Amygdala (tissue), 56 donors: ENCODE results near the gene PNPLA6.

Source experiments
- DNase-seq, 56 donors: peaks; one replicate each; lab custom pipeline; 2025; lab: John Stamatoyannopoulos, UW

Gene PNPLA6

DNA sequence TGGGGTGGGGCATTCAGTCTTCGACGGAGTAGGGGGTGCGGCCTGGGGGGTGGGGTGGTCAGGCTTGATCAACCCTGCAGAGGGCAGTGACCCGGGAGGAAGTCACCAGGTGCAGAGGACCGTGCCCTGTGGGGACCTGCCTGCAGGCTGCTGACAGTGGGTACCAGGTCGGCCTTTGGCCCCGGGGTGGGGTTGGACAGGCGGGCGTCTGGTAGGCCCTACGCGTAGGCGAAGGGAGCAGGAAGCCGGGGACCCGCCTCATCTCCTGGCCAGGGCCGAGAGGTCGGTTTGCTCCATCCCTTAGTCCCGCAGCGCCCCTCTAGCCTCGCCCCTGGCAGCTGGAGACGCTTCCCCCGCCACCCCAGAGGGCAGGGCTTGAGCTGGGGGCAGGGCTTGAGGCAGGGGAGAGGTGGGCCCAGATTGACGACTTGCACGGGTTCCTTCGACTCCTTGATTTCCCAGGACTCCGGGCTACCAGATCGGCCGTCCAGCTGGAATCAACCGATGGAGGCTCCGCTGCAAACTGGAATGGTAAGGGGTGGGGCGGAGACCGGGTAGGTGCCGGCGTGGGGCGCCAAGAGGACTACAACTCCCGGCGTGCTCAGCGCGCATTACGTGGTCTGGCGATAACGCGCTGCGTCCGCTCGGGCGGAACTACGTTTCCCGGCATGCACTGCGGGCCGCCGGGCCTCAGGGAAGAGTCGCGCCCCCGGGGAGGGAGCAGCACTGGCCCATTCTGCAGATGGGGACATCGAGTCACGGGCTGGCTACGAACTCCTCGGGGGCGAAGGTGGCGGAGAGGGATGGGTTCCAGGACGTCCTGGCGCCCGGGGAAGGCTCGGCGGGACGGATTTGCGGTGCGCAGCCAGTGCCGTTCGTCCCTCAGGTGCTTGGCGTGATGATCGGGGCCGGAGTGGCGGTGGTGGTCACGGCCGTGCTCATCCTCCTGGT is at the start of gene PNPLA6:
PNPLA6 (plus strand) TSS at position 671 of the 951 bp plus-strand sequence; CDS start at position 743, 72 bp downstream.
- DNase-seq, result peak; percentile 74 to 97 (median 90)

DNA sequence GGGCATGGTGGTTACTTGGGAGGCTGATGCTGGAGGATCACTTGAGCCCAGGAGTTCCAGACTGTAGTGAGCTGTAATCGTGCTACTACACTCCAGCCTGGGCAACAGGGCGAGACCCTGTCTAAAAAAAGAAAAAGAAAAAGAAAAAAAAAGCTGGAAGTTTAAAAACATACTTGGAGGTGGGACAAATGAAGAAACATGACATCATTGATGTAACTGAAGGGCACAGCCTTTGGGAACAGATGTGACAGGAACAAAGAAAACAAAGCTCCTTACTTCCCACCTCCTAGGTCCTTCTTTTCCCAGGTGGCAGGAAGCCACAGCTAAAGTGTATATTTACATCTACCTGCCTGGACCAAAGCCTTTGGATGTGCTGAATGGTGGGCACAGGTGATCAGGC is 48.6 kb upstream of the PNPLA6 start:
- DNase-seq, result no peak

DNA sequence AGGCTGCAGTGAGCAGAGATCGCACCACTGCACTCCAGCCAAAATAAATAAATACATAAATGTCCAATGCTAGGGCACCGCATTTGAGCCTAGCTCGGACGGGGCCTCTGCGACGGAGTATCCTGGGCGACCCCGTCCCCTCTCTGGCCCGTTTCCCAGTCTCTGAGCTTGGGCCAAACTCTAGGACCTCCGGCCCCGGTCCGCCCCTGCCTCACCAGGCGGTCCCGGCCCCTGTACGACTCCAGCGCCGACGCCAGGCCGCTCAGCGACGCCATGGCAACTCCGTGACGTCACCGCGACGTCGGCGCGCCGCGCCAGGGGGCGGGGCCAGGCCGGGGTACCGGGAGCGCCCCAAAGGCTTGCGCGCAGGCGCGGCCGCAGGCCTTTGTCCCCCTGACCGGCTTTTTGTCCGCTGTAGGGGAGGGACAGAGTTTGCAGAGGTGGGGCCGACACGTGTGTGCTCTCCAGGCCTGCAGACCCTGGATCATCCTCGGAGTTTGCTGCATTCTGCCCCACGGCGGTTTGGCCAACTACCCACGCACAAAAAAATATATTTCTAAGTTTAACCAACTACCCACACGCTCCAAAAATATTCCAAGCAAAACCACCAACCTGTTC is 46.7 kb upstream of the PNPLA6 start, which contains the start of gene PEX11G:
PEX11G (minus strand) TSS at position 300 of the 618 bp plus-strand sequence; CDS start at position 275, 25 bp downstream.
- DNase-seq, result peak; percentile 24 to 94 (median 79)

DNA sequence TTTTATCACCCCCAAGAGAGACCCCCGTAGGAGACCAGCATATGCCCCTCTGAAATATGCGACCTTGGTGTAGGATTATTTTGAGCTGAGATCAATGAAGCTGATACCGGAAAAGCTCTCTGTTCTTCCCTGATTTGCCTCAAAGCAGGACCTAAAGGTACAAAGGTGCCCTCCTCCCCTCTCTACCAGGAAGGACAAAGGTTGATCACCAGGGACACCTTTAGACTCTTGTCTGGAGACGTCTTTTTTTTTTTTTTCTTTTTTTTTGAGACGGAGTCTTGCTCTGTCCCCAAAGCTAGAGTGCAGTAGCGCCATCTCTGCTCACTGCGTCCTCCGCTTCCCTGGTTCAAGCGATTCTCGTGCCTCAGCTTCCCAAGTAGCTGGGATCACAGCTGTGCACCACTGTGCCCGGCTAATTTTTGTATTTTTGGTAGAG is 45.9 kb upstream of the PNPLA6 start:
- no peak for DNase-seq

DNA sequence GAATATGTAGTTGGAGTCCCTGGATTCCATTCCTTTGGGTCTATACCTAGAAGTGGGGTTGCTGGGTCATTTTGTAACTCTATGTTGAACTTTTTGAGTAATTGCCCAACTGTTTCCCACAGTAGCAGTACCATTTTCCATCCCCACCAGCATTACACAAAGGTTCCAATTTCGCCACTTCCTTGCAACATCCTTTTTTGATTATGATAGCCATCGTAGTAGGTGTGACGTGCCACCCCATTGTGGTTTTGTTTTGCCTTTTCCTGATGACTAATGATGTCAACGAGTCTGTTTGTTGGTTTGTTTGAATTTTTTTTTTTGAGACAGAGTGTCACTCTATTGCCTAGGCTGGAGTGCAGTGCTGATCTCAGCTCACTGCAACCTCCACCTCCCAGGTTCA is 43.4 kb upstream of the PNPLA6 start:
- DNase-seq, result no peak

DNA sequence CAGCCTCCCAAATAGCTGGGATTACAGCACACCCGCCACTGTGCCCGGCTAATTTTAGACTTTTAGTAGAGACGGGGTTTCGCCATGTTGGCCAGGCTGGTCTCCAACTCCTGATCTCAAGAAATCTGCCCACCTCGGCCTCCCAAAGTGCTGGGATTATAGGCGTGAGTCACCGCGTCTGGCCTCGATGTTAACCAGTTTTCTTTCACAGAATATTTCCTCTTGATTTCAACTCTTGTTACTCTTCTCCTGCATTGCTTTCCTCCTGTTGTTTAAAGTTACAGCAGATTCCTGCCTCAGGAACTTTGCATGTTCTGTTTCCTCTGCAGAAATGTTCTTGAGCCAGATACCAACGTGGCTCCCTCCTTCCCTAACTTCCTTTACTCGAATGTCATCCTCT is 43.0 kb upstream of the PNPLA6 start:
- no peak for DNase-seq

DNA sequence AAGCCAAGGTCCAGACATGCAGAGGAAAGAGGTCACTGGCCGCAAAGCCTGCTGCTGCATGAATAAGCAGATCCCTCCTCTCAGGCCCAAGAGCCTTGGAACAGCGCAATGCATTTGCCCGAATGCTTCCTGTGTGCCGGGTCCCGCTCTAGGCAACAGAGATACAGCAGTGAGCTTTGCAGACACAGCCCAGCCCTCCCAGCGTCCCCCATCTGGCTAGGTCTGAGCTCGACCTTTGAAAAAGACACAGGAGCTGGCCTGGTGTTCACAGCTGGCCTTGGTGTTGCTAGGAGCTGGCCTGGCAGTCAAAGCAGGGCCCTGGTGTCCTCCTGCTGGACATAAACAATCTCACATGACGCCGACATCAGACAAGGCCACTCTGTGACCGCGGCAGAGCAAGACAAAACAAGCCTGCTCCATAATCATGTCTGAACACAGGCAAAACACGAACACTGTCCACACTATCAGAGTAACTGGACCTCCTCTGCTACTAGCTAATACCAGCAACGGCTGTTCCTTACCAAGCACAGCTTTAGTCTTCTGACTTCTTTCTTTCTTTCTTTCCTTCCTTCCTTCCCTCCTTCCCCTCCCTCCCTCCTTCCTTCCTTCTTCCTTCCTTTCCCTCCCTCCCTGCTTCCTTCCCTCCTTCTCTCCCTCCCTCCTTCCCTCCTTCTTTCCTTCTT is 41.0 kb upstream of the PNPLA6 start:
- peak in 55 of 56 donors; percentile 23 to 94 (median 76) for DNase-seq

DNA sequence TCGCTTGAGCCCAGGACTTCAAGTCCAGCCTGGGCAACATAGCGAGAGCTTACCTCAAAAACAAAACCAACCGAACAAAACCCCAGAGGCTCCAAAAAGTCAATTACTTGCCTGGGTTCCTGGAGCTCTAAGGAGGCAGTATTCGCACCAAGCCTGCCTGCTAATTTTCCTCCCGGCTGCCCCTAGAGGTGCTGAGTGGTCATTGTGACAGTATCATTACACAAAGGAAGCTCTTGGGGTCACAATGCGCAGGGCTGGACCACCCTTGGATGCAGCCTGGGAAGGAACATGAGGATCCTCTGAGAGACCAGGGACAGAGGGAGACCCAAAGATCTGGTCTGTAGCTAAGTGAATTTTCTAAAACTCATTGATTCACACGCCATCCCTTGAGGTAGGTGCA is 38.2 kb upstream of the PNPLA6 start:
- peak in 5 of 56 donors; percentile 21 to 37 (median 23) for DNase-seq

DNA sequence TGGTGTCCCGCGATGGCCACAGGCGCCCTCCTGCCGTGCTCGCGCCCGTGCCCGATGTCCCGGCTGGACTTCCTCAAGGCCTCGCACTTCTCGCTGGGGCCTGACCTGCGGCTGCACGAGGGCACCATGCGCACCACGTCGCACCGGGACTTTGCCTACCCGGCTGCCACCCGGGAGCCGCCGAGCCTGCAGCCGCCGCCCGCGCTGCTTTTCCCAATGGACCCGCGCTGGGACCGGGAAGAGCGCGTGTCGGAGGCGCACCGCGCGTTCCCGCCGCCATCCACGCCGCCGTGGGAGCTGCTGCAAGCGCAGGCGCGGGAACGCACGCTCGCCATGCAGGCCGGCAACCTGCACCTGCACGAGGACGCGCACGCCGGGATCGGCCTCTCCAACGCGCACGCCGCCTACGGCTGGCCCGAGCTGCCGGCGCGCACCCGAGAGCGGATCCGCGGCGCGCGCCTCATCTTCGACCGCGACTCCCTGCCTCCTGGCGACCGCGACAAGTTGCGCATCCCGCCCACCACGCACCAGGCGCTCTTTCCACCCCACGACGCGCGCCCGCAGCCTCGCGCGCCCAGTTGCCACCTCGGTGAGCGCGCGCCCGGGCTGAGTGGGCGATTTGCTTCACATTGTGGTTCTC is 34.6 kb upstream of the PNPLA6 start:
- peak in 53 of 56 donors; percentile 17 to 90 (median 66) for DNase-seq

DNA sequence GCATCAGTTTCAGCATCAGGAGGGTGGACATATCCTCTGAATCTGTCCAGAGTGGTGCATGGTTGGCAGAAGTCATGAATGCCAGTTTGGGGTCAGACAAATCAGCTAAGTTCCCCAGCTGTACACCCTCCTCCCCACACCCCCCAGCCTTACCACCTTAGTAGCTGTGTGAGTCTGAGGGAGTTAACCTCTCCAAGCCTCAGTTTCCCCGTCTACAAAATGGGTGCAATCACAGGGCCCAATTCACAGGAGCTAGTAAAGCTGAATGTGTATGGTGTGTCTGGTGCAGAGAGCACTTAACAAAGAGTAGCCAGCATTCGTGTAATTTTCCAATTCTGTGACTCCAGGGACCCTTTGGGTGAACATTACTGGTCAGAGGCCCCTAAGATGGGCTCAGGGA is 33.0 kb upstream of the PNPLA6 start:
- no peak for DNase-seq

DNA sequence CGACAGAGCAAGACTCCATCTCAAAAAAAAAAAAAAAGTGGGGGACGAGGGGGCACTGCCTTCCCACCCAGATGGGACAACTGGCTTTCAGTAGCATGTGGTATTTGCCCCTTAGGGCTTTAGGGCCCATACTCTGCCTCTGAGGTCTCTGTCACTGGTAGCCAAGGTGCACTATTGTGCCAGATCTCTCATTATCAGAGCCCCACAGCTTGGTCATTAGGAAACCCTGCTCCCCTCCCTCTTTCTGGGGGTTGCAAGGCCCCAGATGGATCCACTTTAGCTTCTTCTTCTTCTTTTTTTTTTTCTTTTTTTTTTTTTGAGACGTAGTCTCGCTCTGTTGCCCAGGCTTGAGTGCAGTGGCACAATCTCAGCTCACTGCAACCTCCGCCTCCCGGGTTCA is 30.8 kb upstream of the PNPLA6 start:
- no peak for DNase-seq

DNA sequence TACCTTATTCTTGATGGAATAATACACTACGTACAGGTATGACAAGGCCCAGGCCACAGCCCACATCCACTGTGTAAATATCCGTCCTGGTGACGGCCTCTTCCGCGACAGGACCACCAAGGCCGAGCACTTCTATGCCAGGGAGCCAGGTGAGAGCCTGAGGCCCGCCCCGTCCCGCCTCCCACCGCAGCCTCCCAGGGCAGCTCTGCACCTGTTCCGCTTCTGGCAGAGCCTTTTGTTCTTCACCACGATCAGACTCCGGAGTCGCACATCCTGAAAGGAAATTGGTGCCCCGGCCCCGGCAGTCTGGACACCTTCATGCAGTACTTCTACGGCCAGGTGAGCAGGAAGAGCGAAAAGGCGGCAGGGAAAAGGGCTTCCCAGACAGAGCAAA is 30.2 kb upstream of the PNPLA6 start:
- DNase-seq, result no peak

DNA sequence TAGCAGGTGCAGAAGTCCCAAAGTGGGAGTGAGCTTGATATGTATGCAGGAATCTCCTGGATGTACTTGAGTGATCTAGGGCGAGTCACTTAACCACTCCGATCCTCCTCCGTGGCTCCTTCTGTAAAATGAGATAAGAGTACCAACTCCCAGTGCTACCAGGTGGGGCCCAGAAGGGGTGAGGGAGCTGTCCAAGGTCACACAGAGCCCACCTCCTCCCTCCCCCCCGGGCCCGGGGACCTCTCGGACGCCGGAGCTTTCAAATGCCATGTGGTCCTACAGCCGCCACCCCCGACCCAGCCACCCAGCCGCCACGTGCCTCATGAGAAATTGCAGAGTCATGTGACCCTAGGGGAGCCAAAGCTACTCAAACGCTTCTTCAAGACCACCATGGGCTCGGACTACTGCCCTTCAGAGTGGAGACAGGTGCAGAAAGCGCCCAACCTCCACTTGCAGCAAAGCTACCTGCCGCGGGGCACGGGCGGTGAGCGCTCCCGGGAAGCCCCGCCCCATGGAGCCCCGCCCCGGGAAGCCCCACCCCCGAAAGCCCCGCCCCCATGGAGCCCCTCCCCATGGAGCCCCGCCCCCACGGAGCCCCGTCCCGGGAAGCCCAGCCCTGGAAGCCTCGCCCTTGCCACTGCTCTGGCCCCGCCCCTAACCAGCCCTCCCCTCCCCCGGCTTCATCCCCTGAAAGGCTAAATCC is 29.7 kb upstream of the PNPLA6 start:
- DNase-seq, result peak in 7 of 56 donors; percentile 29 to 82 (median 41)

DNA sequence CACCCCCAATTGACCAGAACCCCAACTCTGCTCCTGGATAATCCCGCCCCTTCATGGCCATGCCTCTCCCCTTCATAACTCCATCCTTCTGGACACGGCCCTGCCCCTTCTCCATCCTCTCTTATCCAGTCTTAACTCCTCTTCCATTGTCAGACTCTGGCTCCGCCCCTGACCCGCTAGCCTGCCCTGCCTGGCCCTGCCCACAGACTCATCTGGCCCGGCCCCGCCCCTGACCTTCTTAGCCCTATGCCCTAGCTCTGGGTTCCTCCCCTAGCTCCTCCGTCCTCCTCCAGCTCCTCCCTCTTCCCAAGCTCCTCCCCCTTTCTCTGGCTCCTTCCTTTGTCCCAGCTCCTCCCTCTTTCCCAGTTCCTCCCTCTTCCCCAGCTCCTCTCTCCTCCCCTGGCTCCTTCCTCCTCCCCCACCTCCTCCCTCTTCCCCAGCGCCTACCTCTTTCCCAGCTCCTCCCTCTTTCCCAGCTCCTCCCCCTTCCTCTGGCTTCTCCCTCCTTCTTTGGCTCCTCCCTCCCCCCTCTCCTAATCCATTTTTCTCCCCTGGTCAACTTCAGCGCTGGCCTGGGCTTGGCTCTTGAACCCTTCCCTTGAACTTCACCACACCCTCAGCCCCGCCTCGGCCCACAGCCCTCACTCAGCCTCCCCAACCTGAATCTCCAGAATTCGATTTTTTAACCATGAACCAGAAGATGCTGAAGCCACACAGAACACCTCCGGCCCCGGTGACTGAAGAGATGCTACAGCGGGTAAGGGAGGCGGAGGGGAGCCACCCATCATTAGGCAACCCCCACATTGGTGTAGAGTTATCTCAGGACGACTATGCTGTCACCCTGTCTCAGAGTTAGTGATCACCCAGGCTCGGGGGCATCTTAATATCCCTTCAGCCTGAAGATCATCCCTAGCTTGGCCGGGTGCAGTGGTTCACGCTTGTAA is 28.9 kb upstream of the PNPLA6 start:
- DNase-seq, result peak in 23 of 56 donors; percentile 12 to 82 (median 29)

DNA sequence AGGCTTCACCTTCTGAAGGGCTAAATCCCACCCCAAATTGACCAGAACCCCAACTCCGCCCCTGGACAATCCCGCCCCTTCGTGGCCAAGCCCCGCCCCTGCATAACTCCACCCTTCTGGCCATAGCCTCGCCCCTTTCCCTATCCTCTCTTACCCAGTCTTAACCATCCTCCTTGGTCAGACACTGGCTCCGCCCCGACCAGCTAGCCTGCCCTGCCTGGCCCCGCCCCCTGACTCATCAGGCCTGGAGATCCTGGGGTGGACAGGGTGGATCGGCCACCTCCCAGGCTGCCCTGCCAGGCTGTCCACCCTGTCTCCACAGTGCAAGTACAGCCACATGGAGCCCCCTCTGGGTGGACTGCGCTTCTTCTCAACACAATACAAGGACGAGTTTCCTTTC is 27.6 kb upstream of the PNPLA6 start:
- peak in 14 of 56 donors; percentile 5 to 62 (median 21) for DNase-seq

DNA sequence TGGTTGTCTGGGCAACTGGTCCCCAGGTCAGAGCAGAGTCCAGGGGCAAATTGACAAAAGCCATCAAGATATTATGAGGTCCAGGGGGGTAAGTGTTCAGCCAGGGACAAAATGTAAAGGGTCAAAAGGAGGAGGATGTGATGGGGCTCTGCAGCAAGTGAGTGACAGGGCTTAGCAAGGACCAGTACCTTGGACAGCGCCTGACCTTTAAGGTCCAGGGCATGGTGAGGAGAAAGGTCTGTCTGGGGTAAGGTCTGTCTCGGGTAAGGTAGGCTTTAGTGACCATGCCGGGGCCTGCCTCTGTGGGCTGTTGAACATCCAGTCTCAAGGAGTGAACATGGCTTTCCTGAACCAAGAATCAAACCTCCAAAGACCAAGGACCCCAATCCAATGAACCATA is 25.9 kb upstream of the PNPLA6 start:
- DNase-seq, result no peak

DNA sequence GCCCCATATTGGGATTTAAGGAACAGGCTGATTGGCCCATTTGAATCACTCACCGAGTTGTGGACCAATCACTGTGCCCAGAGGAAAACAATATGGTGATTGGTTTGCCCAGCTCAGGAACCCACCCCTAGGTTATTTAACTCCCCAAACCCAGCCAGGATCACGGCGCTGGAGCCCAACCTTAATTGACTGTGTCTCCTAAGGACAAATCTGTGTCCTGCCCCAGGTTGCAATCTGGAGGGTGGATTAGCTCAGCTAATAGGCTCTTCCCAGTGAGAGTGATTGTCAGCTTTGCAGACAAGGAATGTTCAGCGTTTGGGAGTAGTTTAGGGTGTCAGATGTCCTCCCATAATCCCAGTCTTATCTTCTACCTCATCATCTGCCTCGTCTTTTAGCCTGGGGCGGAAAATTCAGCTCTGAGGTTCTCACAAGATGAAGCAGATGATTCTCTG is 23.1 kb upstream of the PNPLA6 start:
- DNase-seq, result no peak

DNA sequence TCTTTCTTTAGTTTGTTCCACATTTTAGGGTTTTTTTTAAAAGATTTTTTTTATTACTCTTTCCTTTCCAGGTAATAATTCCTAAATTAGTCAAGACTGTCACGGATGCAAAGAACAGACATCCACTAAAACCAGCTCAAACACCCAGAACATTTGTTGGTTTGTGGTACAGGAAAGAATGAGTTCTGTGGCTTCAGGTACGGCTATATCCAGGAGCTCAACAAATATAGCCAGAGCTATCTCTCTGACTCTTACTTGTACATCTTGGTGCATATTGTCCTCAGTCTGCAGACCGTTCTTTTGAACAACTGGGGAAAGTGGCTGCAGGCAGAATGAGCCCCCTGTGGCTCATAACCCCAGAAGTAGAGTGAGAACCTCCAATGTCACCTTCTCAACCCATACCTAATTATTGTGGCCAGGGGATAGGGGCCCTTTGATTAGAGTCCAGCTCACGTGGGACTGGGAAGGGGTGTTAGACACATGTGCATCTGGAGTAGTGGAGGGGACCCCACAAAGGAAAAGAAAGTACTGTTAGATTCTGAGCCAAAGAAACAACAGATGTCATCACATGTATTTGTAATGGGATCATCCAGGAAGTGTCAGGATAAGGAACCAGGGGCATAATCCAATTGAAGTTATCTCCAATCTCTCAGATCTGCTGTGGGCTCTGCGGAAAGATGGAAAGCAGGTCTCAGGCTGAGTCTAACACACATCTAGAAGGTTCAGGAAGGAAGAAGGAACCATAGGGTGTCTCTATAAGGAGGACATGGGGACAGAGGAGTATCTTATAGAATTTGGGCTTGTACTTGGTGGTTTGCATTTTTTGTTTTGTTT is 21.5 kb upstream of the PNPLA6 start:
- no peak for DNase-seq
